GM21360 (cell line): ENCODE data around the gene TEX19.
"Not testable (repeated sequence)": the region's sequence is repeated elsewhere in the genome, so short reads cannot be mapped to it uniquely, and the experiment has no call there.

Source experiments
- ATAC-seq: cut with Tn5 transposase; IDR thresholded peaks from one replicate; pipeline ENCODE4 v1.9.1; 2021; ENCODE audit warnings: mild to moderate bottlenecking, moderate library complexity; ENCODE audit not compliant: unreplicated experiment

Gene TEX19

GRCh38 chr17:82407255-82407654 is 48.2 kb downstream of the TEX19 start:
- ATAC-seq = no peak

GRCh38 chr17:82408288-82408937 is 49.4 kb downstream of the TEX19 start:
- no peak for ATAC-seq

GRCh38 chr17:82408938-82409318 is 49.9 kb downstream of the TEX19 start:
- no peak for ATAC-seq

GRCh38 chr17:82410014-82410716 is 51.1 kb downstream of the TEX19 start:
- ATAC-seq = no peak

- no peak for ATAC-seq
Observed at GRCh38 chr17:82411396-82412053, 52.5 kb downstream of the TEX19 start.

GRCh38 chr17:82412081-82412480 is 53.0 kb downstream of the TEX19 start:
- not testable (repeated sequence) for ATAC-seq

- no peak for ATAC-seq
Observed at GRCh38 chr17:82412535-82413520, 53.8 kb downstream of the TEX19 start.
